ENCODE data around the gene KRT8. TPM values are rescaled to one million over a fixed set of nuclear protein-coding genes. Genes with fewer than 3 reads are reported as not detected.

KRT8 gene
- total RNA-seq: 0.92 TPM

GRCh38 chr12:52904509-52905300 is at the start of gene KRT8:
Gene KRT8, minus strand, starts transcription at chr12:52905076. Its CDS starts 95 bp downstream, at chr12:52904981.

GRCh38 chr12:52848661-52849255 is 56.1 kb downstream of the KRT8 start, which contains the start of gene KRT78:
Gene KRT78, minus strand, starts transcription at chr12:52848994. Its CDS starts 64 bp downstream, at chr12:52848930.

Other genes with a start within 250 kb of the KRT8 start
- 0.46 TPM for gene KRT1, start 224.7 kb downstream of the KRT8 start, total RNA-seq
- not detected for gene KRT77, start 201.6 kb downstream of the KRT8 start, total RNA-seq
- not detected for gene KRT76, start 127.7 kb downstream of the KRT8 start, total RNA-seq
- 0.23 TPM for gene KRT3, start 109.0 kb downstream of the KRT8 start, total RNA-seq
- gene KRT4, start 91.0 kb downstream of the KRT8 start, total RNA-seq: not detected
- not detected for gene KRT79, start 70.8 kb downstream of the KRT8 start, total RNA-seq
- not detected for gene KRT78, start 56.1 kb downstream of the KRT8 start, total RNA-seq
- 19.4 TPM for gene KRT18, start 44.0 kb upstream of the KRT8 start, total RNA-seq
- gene EIF4B, start 101.4 kb upstream of the KRT8 start, total RNA-seq: 601 TPM
- gene TNS2, start 145.0 kb upstream of the KRT8 start, total RNA-seq: 16.1 TPM
- gene SPRYD3, start 174.3 kb upstream of the KRT8 start, total RNA-seq: 39.2 TPM
- gene IGFBP6, start 192.6 kb upstream of the KRT8 start, total RNA-seq: 12.7 TPM
- gene SOAT2, start 198.4 kb upstream of the KRT8 start, total RNA-seq: not detected